Mucosa of descending colon (tissue), 3 donors: ENCODE results near the gene A2M. TPM values are rescaled to one million over a fixed set of nuclear protein-coding genes. Genes with fewer than 3 reads are reported as not detected.

Source experiments
- ATAC-seq: fragments of 200-7000 bp; cut with Tn5 transposase; one replicate; pipeline ENCODE4 v1.9.1; 2020; ENCODE audit warnings: mild to moderate bottlenecking, moderate library complexity
- DNase-seq, 3 donors: peaks; one replicate each; pipeline ENCODE4 v3.0.0-alpha.2; 2020
- H3K36me3 ChIP-seq: fragments of 200-600 bp; one replicate; pipeline ENCODE4 v1.8.0; 2021; ENCODE audit warnings: low read depth, mild to moderate bottlenecking
- H3K4me1 ChIP-seq: fragments of 200-600 bp; one replicate; pipeline ENCODE4 v1.8.0; 2021; ENCODE audit warnings: low read depth, mild to moderate bottlenecking
- H3K4me3 ChIP-seq: fragments of 200-600 bp; one replicate; pipeline ENCODE4 v1.8.0; 2021; ENCODE audit warnings: mild to moderate bottlenecking
- H3K9me3 ChIP-seq: fragments of 200-600 bp; one replicate; pipeline ENCODE4 v1.8.0; 2021; ENCODE audit warnings: mild to moderate bottlenecking
- CTCF ChIP-seq: fragments of 200-600 bp; IDR thresholded peaks from one replicate; pipeline ENCODE4 v1.8.0; 2022; ENCODE audit warnings: antibody characterized with exemption, mild to moderate bottlenecking
- intact Hi-C, 2 donors: fragments of 100-400 bp; cut with DNase I in 1 of 2; cut with micrococcal nuclease in 1 of 2; formaldehyde crosslinking; loops; one replicate each; pipeline versions ENCODE4 v1.11.0 to v1.11.1; 2022; cut with DNase I, micrococcal nuclease
- total RNA-seq, 3 donors: library from RNA; stranded (reverse); fragmentation: NEBNext Ultra II Directional in 2 of 3; extraction: Animal tissue kit (Norgen Biotek cat#: 25700) in 2 of 3; gene quantifications; one replicate each; pipeline versions ENCODE4 v1.2.1 to v1.2.4, GENCODE V29; 2021 to 2023
- donor health status: DM: no; HTN: no; CAD: no; lungs with moderate emphysema.
- donor health status: DM: no; HTN: no; CAD: no.
- donor health status: DM: no; HTN: yes; CAD: no.

The A2M gene
- total RNA-seq, 3 donors from 2014 or later, result 83.5 to 223 (median 165) TPM

- no peak for TF ChIP-seq CTCF
- Histone ChIP-seq H3K36me3 (no peaks in the 10 kb centered on the region), H3K4me1 (no peaks in the 10 kb centered on the region), H3K9me3 (no peaks in the 10 kb centered on the region), H3K4me3 (no peak overlapping the region)
- intact Hi-C loops, result no loop called here
- DNase-seq, result no peak
- no peak for ATAC-seq
These were observed 8.8 kb downstream of the A2M start for GRCh38 chr12:9106610-9107541.

- Histone ChIP-seq H3K9me3 (no peaks in the 10 kb centered on the region), H3K4me1 (no peaks in the 10 kb centered on the region), H3K4me3 (no peak overlapping the region), H3K36me3 (no peaks in the 10 kb centered on the region)
- no peak for ATAC-seq
- intact Hi-C loops, result no loop called here
- no peak for TF ChIP-seq CTCF
- DNase-seq, result no peak
These were observed 9.7 kb downstream of the A2M start for GRCh38 chr12:9106067-9106466.

GRCh38 chr12:9104767-9105423 is 10.8 kb downstream of the A2M start:
- no peak for ATAC-seq

GRCh38 chr12:9104087-9104486 is 11.6 kb downstream of the A2M start:
- no peak for ATAC-seq
- no peak for TF ChIP-seq CTCF
- Histone ChIP-seq H3K9me3 (no peaks in the 10 kb centered on the region), H3K4me3 (no peak overlapping the region), H3K36me3 (no peaks in the 10 kb centered on the region), H3K4me1 (no peaks in the 10 kb centered on the region)
- DNase-seq, result no peak
- intact Hi-C loops, result no loop called here

More at GRCh38 chr12:9104767-9105423, 10.8 kb downstream of the A2M start:
- H3K4me1 ChIP-seq, result no peaks in the 10 kb centered on the region
- TF ChIP-seq CTCF, result no peak
- no peak for DNase-seq
- no peaks in the 10 kb centered on the region for H3K36me3 ChIP-seq
- H3K9me3 ChIP-seq, result no peaks in the 10 kb centered on the region
- intact Hi-C loops, result no loop called here
- H3K4me3 ChIP-seq, result no peak overlapping the region

GRCh38 chr12:9103050-9103849 is 12.5 kb downstream of the A2M start:
- no peak for DNase-seq

More at GRCh38 chr12:9103050-9103849, 12.5 kb downstream of the A2M start:
- intact Hi-C loops, result no loop called here
- no peak for ATAC-seq
- H3K36me3 ChIP-seq, result no peaks in the 10 kb centered on the region
- H3K9me3 ChIP-seq, result no peaks in the 10 kb centered on the region
- TF ChIP-seq CTCF, result no peak
- H3K4me3 ChIP-seq, result no peak overlapping the region
- no peaks in the 10 kb centered on the region for H3K4me1 ChIP-seq
